HFFc6 (cell line): Measurements from ENCODE around the gene WDR20. TPM values are rescaled to one million over a fixed set of nuclear protein-coding genes. Genes with fewer than 3 reads are reported as not detected.

Experiments used
- DNase-seq: peaks from one replicate; pipeline ENCODE4 v3.0.0-alpha.2; 2018
- H3K27ac Mint-ChIP-seq: 2 replicates; pipeline ENCODE4 v1.8.0; 2020; ENCODE audit warnings: mild to moderate bottlenecking, mixed read lengths
- H3K27me3 Mint-ChIP-seq: 2 replicates; pipeline ENCODE4 v1.8.0; 2021; ENCODE audit warnings: mild to moderate bottlenecking, moderate library complexity, mixed read lengths; ENCODE audit not compliant: insufficient read depth
- H3K36me3 Mint-ChIP-seq: 2 replicates; pipeline ENCODE4 v1.8.0; 2021; ENCODE audit warnings: low read depth, mixed read lengths
- H3K4me1 Mint-ChIP-seq: 2 replicates; pipeline ENCODE4 v1.8.0; 2020; ENCODE audit warnings: low read depth, mixed read lengths
- H3K4me3 Mint-ChIP-seq: 2 replicates; pipeline ENCODE4 v1.8.0; 2020; ENCODE audit warnings: mild to moderate bottlenecking, moderate library complexity, mixed read lengths
- H3K9me3 Mint-ChIP-seq: 2 replicates; pipeline ENCODE4 v1.8.0; 2020; ENCODE audit warnings: mild to moderate bottlenecking, mixed read lengths
- total RNA-seq, 6 experiments: library from RNA; stranded (reverse); fragmentation: NEBNext Ultra II Directional; extraction: Animal tissue kit (Norgen Biotek cat#: 25700); gene quantifications; 2 replicates in 1 of 6; 3 replicates in 5 of 6; pipeline ENCODE4 v1.2.3, GENCODE V29; 2021
- TF ChIP-seq, protein P1 (sequence below): fragments of 200-600 bp; sonication (generic); IDR thresholded peaks from 2 replicates; pipeline ENCODE4 v1.5.0; 2021; ENCODE audit warnings: antibody characterized with exemption, mild to moderate bottlenecking

Gene WDR20
- total RNA-seq, 6 experiments from 2014 or later: 24.4 to 28.7 (median 27.7) TPM

DNA sequence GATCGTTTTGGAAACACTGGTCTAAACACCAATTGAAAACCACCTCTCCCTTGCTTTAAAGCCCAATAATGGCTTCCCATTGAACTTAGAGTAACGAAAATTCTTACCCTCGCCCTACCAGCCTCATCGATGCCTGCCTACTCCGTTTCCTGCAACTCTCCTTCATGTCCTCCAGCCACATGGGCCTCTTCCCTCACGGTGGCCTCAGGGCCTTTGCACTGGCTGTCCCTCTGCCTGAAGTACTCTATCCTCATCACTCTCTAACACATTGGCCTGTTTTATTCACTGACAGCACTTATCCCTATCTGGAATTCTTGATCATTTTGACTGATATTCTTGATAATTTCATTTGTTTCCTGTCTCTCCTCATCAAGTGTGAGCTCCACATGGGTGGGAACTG, 118.4 kb downstream of the WDR20 start:
- H3K36me3 Mint-ChIP-seq: peaks cover 24% of the 10 kb centered on the region
- TF ChIP-seq, protein P1, sequence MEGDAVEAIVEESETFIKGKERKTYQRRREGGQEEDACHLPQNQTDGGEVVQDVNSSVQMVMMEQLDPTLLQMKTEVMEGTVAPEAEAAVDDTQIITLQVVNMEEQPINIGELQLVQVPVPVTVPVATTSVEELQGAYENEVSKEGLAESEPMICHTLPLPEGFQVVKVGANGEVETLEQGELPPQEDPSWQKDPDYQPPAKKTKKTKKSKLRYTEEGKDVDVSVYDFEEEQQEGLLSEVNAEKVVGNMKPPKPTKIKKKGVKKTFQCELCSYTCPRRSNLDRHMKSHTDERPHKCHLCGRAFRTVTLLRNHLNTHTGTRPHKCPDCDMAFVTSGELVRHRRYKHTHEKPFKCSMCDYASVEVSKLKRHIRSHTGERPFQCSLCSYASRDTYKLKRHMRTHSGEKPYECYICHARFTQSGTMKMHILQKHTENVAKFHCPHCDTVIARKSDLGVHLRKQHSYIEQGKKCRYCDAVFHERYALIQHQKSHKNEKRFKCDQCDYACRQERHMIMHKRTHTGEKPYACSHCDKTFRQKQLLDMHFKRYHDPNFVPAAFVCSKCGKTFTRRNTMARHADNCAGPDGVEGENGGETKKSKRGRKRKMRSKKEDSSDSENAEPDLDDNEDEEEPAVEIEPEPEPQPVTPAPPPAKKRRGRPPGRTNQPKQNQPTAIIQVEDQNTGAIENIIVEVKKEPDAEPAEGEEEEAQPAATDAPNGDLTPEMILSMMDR: no peak
- H3K27ac Mint-ChIP-seq: peak overlapping the region; percentile 3; the same call in 1 of the 2 replicates
- peaks cover 31% of the 10 kb centered on the region for H3K4me1 Mint-ChIP-seq
- H3K27me3 Mint-ChIP-seq: no peaks in the 10 kb centered on the region; the same call in none of the 2 replicates
- H3K9me3 Mint-ChIP-seq: no peaks in the 10 kb centered on the region
- H3K4me3 Mint-ChIP-seq: no peak overlapping the region
- no peak for DNase-seq

Other genes with a start within 250 kb of the WDR20 start
- gene DYNC1H1, start 175.3 kb upstream of the WDR20 start, total RNA-seq: 100 to 1,000 TPM; 364 to 643 (median 408) TPM
- 100 to 1,000 TPM; 616 to 859 (median 665) TPM for gene HSP90AA1, start 52.9 kb upstream of the WDR20 start, total RNA-seq
- gene MOK, start 165.3 kb downstream of the WDR20 start, total RNA-seq: 10 to 100 TPM; 11.5 to 18.7 (median 14.8) TPM
- gene ZNF839, start 179.8 kb downstream of the WDR20 start, total RNA-seq: 1 to 10 TPM; 6.7 to 8.3 (median 8.0) TPM
- gene CINP, start 223.0 kb downstream of the WDR20 start, total RNA-seq: 10 to 100 TPM; 58.9 to 65.7 (median 62.4) TPM
- 10 to 100 TPM; 22.0 to 29.6 (median 26.4) TPM for gene TECPR2, start 223.0 kb downstream of the WDR20 start, total RNA-seq